Measurements from ENCODE around the gene FOXP1. TPM values are rescaled to one million over a fixed set of nuclear protein-coding genes. Genes with fewer than 3 reads are reported as not detected.

Gene FOXP1
- total and polyA plus RNA-seq, 9 of the 15 experiments (the other 6 are each of a cell fraction or from before 2014, with no cell fraction given): 7.7 to 34.5 (median 13.7) TPM

- WGBS (ENCODE audit: insufficient coverage, low coverage, missing lambda C conversion rate): 75% methylated on average over 4 of the region's 4 CpGs
- ChIA-PET CTCF (ENCODE audit: low intra/inter-chr PET ratio) (no interaction called here), POLR2A (no interaction called here)
- Histone ChIP-seq H3K9me1 (ENCODE audit: control insufficient read depth, insufficient read depth, low read length) (no peaks in the 10 kb centered on the region), H3K4me3 (no peak overlapping the region), H2AFZ (ENCODE audit: low read depth, low read length) (no peak overlapping the region), H3K79me2 (ENCODE audit: control insufficient read depth, insufficient read depth, low read length) (no peaks in the 10 kb centered on the region), H3K4me2 (ENCODE audit: insufficient read depth, low read length) (no peak overlapping the region), H3K4me1 (replicated peaks in 1 of 2; ENCODE audit: control insufficient read depth in 2 of 2, insufficient read depth in 2 of 2, low read length in 2 of 2) (no peaks in the 10 kb centered on the region; a peak in 1 of 5 replicates), H4K20me1 (replicated peaks; ENCODE audit: control insufficient read depth, insufficient read depth, low read length) (no peaks in the 10 kb centered on the region), H3K9ac (ENCODE audit: insufficient read depth in 1 of 2, low read depth in 2 of 2, low read length in 2 of 2) (no peak overlapping the region), H3K27me3 (ENCODE audit: control insufficient read depth in 2 of 2, insufficient read depth in 2 of 2, low read length in 2 of 2) (no peaks in the 10 kb centered on the region), H3K27ac (ENCODE audit: extremely low read depth, low read depth, low read length) (no peak overlapping the region), H3K36me3 (ENCODE audit: control insufficient read depth, insufficient read depth, low read length) (no peaks in the 10 kb centered on the region), H3K9me3 (replicated peaks; ENCODE audit: control insufficient read depth, insufficient read depth, low read depth, low read length) (no peaks in the 10 kb centered on the region)
- BruUV-seq (replicated peaks): no TSS peak
- ATAC-seq: no peak
- DNase-seq (ENCODE audit: extremely low read depth in 1 of 4, low spot score in 3 of 4): no peak
- intact Hi-C loops (cut with micrococcal nuclease) (no loop called here), in situ Hi-C loops (cut with MboI) (no loop called here)
- FAIRE-seq: no peak
- TF ChIP-seq ZNF274 (IDR thresholded peaks at IDR 0.05; ENCODE audit: borderline replicate concordance, low read depth, low read length) (no peak), ZNF324 (CRISPR knock-in tag; IDR thresholded peaks at IDR 0.05) (no peak), ZNF592 (IDR thresholded peaks at IDR 0.05) (no peak), ZNF778 (CRISPR knock-in tag; IDR thresholded peaks at IDR 0.05) (no peak), ZNF561 (CRISPR knock-in tag; conservative IDR thresholded peaks at IDR 0.05) (no peak), SMAD4 (CRISPR knock-in tag; conservative IDR thresholded peaks at IDR 0.05) (no peak), ZNF395 (CRISPR knock-in tag; IDR thresholded peaks at IDR 0.05) (no peak), ZBTB12 (CRISPR knock-in tag; IDR thresholded peaks at IDR 0.05) (no peak), COPS2 (conservative IDR thresholded peaks at IDR 0.05) (no peak), ZNF146 (CRISPR knock-in tag; IDR thresholded peaks at IDR 0.05; ENCODE audit: unreplicated experiment) (no peak), ZNF57 (CRISPR knock-in tag; IDR thresholded peaks at IDR 0.05) (no peak)
- TF ChIP-seq, protein P1, sequence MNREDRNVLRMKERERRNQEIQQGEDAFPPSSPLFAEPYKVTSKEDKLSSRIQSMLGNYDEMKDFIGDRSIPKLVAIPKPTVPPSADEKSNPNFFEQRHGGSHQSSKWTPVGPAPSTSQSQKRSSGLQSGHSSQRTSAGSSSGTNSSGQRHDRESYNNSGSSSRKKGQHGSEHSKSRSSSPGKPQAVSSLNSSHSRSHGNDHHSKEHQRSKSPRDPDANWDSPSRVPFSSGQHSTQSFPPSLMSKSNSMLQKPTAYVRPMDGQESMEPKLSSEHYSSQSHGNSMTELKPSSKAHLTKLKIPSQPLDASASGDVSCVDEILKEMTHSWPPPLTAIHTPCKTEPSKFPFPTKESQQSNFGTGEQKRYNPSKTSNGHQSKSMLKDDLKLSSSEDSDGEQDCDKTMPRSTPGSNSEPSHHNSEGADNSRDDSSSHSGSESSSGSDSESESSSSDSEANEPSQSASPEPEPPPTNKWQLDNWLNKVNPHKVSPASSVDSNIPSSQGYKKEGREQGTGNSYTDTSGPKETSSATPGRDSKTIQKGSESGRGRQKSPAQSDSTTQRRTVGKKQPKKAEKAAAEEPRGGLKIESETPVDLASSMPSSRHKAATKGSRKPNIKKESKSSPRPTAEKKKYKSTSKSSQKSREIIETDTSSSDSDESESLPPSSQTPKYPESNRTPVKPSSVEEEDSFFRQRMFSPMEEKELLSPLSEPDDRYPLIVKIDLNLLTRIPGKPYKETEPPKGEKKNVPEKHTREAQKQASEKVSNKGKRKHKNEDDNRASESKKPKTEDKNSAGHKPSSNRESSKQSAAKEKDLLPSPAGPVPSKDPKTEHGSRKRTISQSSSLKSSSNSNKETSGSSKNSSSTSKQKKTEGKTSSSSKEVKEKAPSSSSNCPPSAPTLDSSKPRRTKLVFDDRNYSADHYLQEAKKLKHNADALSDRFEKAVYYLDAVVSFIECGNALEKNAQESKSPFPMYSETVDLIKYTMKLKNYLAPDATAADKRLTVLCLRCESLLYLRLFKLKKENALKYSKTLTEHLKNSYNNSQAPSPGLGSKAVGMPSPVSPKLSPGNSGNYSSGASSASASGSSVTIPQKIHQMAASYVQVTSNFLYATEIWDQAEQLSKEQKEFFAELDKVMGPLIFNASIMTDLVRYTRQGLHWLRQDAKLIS (CRISPR knock-in tag; IDR thresholded peaks at IDR 0.05): no peak
Observed at GRCh38 chr3:71346061-71346460, 237.5 kb downstream of the FOXP1 start.
